Rectal smooth muscle tissue (tissue), 1 donor: ENCODE data around the gene ATP10B.

Experiments
- H3K27ac ChIP-seq: one replicate; pipeline ENCODE4 v1.7.0; 2013; ENCODE audit warnings: low read depth, low read length, inconsistent platforms
- H3K27me3 ChIP-seq: one replicate; pipeline ENCODE4 v1.7.0; 2013; ENCODE audit warnings: low read length; ENCODE audit not compliant: control insufficient read depth, insufficient read depth
- H3K36me3 ChIP-seq: one replicate; pipeline ENCODE4 v1.7.0; 2013; ENCODE audit warnings: low read length; ENCODE audit not compliant: control insufficient read depth, insufficient read depth
- H3K4me1 ChIP-seq: one replicate; pipeline ENCODE4 v1.7.0; 2013; ENCODE audit warnings: low read length; ENCODE audit not compliant: control insufficient read depth, insufficient read depth
- H3K4me3 ChIP-seq: one replicate; pipeline ENCODE4 v1.7.0; 2013; ENCODE audit warnings: low read length
- H3K9ac ChIP-seq: one replicate; pipeline ENCODE4 v1.7.0; 2013; ENCODE audit warnings: low read length

Gene ATP10B

DNA sequence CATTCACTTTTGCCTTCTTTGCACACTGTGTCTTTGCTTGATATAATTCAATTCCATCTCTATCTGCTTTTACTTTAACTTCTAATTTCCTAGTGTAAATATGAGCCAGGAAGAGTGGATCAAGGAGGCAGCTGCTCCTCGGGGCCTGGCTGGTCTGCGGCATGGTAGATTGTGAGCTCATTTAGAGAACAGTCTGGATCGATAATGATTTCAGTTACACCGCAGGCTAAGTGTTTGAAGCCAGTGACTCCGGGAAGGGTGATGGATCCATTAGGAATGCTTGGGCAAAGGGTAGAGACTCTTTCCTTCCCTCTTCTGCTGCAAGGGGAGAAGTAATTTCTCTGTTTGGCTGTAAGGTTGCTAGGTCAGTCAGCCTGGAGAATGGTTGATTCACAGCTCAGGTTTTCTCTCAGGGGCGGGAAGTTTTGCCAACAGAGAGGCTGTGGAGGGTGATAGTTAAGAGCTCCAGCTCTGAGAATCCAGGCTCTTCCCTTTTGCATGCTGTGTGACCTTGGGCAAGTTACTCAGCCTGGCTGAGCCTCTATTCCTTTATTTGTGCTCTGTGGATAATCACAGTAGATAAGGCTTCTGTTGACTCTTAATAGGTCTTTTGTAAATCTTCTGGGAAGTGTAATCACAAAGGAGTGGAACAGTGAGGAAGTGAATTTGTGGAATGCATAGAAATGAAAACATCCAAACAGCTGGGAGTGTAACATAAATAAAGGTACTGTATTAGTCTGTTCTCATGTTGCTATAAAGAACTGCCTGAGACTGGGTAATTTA is 331.2 kb downstream of the ATP10B start:
- no peaks in the 10 kb centered on the region for H3K4me1 ChIP-seq
- H3K27me3 ChIP-seq: no peaks in the 10 kb centered on the region
- H3K4me3 ChIP-seq: no peak overlapping the region
- H3K36me3 ChIP-seq: no peaks in the 10 kb centered on the region
- H3K9ac ChIP-seq: no peak overlapping the region
- H3K27ac ChIP-seq: no peak overlapping the region

DNA sequence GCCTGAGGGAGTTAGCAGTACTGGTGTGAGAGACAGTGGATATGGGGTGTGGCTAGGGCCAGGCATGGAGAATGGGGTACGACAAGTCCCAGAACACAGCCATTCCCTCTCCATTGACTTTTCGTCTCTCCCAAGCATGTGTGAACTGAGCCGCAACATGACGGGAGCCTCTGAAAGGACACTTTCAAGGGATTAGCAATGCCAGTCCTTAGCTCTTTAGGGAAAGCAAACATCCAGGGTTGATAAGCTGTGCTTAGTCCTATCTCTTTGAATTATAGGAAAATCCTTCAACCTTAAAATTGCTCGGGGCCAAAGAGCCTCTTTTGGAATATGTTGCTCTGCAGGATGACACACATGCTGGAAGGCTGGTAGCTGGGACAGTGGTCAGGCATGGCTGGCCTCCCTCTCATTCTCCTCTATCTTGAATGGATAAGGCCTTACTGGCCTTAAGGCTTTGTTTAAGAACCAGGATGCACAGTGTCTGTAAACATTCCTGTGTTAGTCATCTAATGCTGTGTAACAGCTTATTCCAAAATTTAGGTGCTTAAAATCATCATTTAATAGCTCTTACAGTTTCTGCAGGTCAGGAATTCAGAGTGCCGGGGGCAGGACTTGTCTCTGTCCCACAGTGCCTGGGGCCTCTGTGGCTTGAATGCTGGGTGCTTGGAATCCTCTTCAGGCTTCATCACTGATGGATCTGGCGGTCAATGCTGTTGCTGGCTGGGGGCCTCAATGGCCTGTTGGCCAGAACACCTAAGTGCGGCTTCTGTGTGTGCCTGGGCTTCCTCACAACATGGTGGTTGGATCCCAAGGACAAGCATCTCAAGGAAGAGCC is 335.1 kb downstream of the ATP10B start:
- Histone ChIP-seq H3K36me3 (no peaks in the 10 kb centered on the region), H3K27ac (no peak overlapping the region), H3K9ac (no peak overlapping the region), H3K27me3 (no peaks in the 10 kb centered on the region), H3K4me1 (no peaks in the 10 kb centered on the region), H3K4me3 (no peak overlapping the region)

DNA sequence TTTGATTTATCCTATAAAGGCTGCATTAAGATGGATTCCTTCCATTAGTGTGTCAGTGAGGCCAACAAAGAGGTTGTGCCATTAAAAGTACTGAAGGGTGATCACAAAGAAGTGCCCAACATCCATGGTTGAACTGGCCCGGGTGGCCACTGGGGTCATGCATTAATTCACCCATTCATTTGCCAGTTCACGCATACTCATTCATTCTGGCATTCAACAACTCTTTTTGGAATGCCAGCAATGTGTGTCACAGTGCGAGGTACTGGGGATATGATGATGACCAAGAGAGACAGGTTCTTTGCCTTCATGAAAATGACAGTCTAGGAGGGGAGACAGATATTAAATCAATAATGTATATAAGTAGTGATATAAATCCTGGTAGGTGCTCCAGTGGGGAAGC is 337.1 kb downstream of the ATP10B start:
- Histone ChIP-seq H3K4me3 (no peak overlapping the region), H3K27me3 (no peaks in the 10 kb centered on the region), H3K36me3 (no peaks in the 10 kb centered on the region), H3K9ac (no peak overlapping the region), H3K27ac (no peak overlapping the region), H3K4me1 (no peaks in the 10 kb centered on the region)

DNA sequence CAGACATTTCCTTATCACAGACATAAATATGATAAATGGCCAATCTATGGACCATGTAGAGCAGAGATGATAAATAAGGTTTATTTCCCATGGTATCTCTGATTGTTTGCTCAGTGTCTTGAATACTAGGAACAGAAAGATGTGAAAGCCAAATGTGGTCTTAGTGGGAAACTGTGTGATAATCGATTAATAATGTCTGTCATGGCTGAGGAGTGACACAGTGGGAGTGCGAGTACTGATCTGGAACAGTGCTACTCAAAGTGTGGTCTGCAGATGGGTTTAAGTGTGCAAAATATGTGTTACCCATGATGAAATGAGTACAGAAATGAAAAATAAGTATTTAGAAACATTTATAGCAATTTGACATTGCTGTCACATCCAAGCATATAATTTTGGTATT is 337.8 kb downstream of the ATP10B start:
- H3K27me3 ChIP-seq: no peaks in the 10 kb centered on the region
- no peaks in the 10 kb centered on the region for H3K4me1 ChIP-seq
- no peak overlapping the region for H3K27ac ChIP-seq
- no peaks in the 10 kb centered on the region for H3K36me3 ChIP-seq
- H3K9ac ChIP-seq: no peak overlapping the region
- H3K4me3 ChIP-seq: no peak overlapping the region

DNA sequence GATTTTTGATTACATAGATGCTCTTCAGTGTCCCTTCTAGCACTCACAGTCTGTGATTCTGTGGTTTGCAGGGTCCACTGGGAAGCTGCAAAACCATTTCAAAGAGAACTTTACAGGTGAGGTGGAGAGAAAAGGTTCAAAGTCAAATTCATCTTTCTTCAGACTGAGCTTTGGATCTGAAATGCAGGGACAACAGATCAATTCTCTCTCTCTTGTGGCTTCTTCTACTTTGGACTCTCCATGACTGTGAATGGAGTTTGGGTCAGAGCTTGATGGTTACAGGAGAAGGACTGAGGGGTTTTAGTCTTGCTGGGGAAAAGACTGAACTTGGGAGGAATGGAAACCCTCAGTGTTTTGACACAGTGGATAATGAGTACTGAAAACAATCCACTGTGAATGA is 338.5 kb downstream of the ATP10B start:
- no peak overlapping the region for H3K9ac ChIP-seq
- no peaks in the 10 kb centered on the region for H3K36me3 ChIP-seq
- H3K27ac ChIP-seq: no peak overlapping the region
- no peaks in the 10 kb centered on the region for H3K27me3 ChIP-seq
- H3K4me1 ChIP-seq: no peaks in the 10 kb centered on the region
- no peak overlapping the region for H3K4me3 ChIP-seq
